GM18499 (cell line): ENCODE results near the gene HSDL1.
"Not testable (repeated sequence)": the region's sequence is repeated elsewhere in the genome, so short reads cannot be mapped to it uniquely, and the experiment has no call there.

Experiments
- ATAC-seq: cut with Tn5 transposase; IDR thresholded peaks from one replicate; pipeline ENCODE4 v1.9.1; 2021; ENCODE audit warnings: moderate number of reproducible peaks; ENCODE audit not compliant: insufficient read depth, unreplicated experiment

The HSDL1 gene

DNA sequence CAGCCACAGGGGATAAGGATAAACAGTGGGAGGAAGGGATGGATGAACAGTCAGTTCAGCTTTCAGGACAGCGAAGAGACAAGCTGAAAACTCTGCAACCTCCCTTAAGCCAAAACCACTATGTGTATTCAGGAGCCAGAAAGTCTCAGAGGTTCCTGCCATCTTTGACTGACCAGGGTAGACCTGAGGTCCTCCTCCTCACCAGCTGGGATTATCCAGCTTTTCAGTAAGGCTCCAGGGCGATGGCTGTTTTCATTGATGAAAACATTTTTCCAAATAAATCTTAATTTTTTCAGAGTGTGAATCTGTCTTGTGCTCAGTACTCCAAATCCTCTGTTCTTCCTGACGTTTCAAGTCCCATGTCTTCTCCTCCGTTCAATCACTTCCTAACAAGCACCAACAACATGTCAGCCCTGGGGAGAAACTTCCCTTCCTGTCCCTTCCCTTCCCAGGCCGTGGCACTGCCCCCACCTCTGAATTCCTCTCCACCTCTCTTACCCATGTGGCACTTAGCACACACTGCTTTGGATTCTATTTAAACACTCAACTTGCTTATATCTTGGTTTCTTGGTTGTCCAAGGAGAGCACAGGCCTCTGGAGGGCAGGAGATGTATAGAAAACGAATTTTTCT is 5.2 kb downstream of the HSDL1 start:
- ATAC-seq: no peak

DNA sequence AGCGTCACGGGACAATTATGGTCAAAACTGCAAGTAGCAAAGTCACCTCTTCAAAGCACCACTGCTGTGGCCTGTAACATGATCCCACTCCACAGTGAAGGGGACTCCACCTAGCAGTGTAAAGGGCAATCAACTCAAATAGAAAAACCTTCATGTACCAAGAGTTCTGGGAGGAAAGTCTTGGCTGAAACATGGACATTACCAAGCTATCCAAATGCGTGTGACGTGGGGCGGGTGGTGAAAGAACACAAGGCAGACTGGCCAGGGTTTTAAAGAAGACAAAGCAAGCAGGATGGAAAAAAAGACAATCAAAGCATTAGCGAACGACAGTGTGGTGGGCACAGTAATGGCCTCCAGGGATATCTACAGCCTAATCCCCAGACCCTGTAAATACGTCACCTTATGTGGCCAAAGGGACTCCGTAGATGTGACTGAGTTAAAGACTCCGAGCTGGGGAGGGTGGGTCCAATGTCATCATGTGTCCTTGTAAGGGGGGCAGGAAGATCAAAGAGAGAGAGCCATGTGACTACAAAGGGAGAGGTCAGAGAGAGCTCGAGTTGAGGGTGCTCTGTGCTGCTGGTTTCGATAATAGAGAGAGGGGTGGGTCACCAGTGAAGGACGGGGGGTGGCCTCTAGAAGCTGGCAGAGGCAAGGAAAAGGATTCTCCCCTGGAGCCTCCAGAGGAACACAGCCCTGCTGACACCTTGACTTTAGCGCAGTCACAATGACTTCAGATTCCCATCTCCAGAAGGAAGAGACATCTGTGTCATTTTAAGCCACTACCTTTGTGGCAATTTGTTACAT is 6.0 kb downstream of the HSDL1 start:
- no peak for ATAC-seq

DNA sequence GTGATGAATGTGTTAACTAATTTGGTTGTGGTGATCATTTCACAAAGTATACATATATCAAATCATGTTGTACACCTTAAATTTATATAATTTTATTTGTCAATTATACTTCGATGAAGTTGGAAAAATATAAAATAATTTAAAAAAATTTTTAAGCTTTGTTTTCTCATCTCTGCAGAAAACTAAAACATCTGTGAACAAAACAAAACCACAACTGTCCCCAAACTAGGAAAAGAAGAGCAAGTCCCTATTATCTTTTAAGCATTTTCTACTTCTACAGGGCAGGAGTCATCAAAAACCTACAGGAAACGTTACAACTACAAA is 6.5 kb downstream of the HSDL1 start:
- ATAC-seq: no peak

DNA sequence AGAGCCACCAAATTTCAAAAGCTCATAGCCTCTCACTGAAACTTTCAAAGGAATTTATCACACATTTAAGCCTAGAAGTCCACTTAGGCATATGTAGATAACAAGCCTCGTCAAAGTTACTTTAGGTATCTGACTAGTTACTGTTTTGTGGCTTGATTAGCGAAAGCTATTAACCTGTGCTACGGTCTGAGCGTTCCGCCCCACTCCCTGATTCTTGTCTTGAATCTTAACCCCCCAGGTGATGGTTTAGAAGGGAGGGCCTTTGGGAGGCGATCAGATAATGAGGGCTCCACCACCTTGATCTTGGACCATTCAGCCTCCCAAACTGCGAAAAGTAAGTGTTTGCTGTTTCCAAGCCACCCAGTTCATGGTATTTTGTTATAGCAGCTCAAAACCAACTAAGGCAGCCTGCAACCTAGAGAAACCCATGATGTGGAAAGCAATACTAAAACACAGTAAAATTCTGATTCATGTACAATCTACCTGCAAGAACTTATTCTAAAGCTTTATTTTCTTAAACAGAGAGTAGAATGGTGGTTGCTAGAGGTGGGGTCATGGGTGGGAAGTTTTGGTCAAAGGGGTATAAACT is 7.1 kb downstream of the HSDL1 start:
- ATAC-seq: no peak

DNA sequence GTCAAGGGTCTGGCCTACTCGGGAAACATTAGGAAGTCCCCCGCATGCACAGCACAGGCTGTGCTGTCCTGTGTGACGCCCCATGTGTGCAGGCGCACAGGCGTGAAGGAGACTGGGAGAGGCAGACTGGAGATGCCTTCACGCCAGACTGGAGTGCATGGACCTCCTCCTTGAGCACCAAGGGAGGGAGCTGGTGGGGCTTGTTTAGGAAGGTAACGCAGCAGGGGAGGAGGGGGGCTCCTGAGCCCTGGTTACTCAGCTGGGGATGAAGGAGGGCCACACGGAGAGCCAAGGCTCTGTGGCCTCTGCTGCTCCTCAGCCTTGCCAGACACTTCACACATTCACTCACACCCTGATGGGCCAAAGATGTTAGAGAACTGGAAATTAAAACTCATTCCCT is 7.7 kb downstream of the HSDL1 start:
- no peak for ATAC-seq

DNA sequence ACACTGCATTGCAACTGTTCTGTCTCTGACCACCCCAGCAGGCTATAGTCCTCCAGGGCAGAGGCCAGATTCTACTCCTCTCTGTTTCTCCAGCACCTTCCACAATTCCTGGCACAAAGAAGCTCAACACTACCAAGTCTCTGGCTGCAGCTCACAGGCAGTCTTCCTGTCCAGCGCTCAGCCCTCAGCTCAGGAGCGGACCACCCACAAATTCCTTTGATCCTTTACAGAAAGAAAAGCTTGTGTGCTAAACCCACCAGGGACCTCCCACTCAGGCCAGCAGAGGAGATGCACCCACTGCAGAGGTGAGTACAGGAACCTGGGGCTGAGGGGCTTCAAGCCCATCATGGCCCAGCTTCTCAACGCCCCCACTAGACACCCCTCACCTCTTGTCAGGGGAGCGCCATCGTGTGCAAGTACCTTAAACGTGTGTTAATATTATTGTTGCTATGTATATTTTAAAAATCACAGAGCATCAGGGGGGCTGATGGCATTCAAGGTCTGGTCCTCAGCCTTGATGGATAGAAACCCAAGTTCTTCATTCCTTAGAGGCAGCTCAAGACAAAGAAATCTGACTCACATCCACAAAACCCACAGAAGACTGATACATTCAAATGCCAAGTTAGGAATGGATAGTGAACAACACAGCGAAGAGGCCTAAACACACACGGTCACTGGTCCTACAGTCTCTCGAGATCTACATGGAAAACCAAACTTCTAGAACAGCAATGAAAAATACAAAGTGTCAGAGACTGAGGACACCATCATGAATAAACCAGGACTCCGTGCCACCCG is 8.4 kb downstream of the HSDL1 start:
- no peak for ATAC-seq

DNA sequence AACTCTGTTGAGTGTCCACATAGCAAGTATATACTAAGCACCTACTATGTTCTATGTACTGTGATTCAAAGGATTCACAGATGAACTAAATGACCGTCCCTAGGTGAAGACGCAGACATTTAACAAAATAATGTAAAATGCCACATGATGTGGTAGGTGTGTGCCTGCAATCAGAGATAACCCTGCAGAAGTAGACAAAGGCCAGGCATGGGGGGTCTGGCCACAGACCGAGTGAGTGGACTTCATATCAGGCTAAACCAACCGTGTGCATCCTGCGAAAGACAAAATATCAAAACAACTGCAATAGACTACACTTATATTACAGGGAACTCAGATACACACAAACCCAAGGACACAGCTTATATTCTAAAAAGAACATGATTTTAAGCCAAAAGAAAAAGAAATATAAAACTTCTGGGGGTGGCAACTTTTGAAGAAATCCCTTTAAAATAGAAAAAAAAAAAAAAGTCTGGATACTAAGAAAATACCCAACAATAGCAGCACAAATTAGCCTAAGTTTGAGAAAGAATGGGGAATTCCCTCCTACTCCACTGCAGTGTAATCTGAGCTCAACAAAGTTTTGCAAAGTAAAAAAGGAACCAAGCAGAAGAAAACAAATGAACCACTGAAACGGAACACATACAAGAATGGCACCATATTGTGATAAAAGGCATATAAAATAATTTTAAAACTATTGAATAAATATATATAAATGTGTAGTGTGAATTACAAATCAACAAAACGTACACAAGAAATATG is 12.3 kb downstream of the HSDL1 start:
- ATAC-seq: no peak

DNA sequence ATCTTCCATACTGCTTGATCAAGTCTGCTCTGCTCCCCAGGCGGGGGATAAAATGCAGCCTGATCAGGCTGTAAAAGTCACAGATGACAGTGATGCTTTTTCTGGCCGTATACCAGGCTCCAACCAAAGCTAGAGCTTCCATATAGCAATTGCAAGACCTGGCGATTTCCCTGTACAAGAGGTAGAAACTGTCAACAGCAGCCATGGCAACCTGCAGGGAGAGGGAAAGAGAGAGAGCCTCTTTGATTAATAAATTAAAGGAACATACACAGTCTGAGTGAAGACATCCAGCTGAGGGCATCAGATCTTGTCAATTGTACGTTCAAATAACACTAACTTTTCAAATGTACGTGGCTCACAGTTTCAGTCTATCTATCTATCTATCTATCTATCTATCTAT is 13.9 kb downstream of the HSDL1 start:
- no peak for ATAC-seq

DNA sequence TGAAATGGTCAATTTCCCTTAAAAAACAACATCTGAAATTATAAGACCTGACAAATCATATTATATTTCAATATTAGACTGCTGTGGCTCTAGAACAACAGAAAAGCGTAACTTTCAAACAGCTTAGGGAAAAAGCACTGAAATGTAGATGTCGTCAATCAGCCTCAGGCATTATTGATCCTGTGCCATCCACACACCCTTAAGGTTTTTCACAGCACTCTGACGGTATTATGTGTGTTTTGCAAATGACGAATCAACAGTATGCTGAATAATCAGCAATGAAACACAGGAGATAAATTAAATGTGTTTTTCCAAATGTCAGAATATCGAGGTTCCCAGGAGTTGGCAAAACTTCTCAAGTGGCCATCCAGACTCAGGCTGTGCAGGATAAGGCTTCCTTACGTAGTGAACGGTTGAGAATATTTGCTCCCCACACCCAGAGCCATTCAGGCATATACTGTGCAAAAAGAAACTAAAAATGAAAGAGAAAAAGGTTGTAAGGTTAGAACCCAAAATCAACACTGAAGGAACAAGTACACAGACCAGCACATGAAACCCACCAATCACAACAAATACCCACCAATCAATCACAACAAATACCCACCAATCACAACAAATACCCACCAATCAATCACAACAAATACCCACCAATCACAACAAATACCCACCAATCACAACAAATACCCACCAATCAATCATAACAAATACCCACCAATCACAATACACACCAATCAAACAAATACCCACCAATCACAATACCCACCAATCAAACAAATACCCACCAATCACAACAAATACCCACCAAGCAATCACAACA is 20.5 kb downstream of the HSDL1 start:
- no peak for ATAC-seq

DNA sequence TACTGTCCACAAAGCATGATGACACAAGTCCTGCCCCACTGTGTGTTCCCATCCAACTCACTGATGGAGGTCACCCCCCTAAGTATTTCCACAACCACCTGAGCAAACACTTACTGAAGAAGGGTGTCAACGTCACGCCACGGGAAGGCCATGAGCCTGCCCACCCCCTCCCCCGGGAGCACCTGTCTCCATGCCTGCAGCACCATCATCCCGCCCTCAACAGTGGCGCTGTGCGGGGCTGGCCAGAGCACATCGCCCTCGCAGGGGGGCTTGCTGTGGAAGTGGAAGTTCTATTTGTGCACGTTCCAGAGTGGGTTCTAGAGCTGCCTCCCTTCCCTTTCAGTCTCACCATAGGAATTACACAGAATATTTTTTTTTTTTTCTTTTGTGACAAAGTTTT is 24.0 kb downstream of the HSDL1 start:
- no peak for ATAC-seq

DNA sequence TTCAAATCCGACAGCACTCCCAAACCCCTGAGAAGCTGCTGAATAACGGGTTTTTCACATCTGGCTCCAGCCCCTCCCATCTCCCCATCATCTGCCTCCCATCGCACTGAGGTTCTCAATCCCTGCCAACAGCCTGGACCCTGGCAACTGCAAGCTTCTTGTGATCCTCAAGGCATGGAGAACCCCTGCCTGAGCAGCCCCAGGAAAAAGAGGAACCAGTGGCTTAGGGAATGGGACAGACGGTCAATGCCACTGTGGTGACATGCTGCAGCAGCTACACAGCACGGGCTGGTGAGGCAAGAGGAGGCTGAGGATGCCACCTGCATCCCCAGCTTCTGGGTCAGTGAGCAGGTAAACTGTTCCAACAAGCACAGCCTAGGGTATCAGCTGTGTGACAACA is 25.0 kb downstream of the HSDL1 start:
- ATAC-seq: no peak

DNA sequence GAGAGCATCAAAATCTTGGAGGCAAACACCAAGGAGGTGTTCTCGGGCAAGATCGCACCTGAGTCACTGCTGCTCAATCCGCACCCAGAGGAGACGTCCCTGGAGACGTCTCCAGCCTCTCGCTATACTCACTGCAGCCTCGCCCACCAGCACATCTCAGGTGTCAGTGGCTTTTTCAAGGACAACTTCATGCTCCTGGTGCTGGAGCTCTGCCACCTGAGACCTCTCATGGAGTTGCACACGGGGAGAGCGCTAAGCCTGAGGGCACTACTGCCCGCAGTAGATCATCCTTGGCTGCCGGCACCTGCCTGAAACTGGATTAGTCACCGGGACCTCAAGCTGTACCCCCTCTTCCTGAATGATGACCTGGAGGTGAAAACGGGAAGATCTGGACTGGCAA is 25.6 kb downstream of the HSDL1 start:
- ATAC-seq: no peak

DNA sequence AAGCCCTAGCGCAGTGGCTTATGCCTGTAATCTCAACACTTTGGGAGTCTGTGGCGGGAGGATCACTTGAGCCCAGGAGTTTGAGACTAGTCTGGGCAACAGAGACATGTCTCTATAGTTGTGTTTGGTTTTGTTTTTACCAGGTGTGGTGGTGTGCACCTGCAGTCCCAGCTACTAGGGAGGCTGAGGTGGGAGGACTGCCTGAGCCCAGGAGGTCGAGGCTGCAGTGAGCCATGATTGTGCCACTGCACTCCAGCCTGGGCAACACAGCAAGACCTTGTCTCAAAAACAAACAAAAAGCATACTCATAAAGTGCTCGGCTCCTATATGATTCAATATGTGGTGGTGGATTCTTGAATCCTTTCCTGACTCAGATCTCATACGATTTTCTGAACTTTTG is 26.7 kb downstream of the HSDL1 start:
- ATAC-seq: not testable (repeated sequence)

DNA sequence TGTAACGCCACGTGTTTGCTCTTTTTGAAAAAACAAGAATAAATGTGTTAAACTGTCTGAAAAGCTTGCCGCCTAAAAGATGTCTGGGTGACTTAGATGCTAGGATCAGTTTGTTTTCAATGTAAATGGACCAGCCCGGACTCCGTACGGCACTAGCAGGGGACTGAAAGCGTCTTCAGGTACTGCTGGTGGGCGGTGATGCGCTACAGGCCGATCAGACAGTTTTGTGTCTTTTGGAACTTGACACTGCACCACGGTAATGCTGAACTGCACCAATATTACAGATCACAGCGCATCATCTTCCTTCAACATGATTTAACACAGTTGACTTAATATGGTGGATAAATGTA is 27.5 kb downstream of the HSDL1 start:
- no peak for ATAC-seq

DNA sequence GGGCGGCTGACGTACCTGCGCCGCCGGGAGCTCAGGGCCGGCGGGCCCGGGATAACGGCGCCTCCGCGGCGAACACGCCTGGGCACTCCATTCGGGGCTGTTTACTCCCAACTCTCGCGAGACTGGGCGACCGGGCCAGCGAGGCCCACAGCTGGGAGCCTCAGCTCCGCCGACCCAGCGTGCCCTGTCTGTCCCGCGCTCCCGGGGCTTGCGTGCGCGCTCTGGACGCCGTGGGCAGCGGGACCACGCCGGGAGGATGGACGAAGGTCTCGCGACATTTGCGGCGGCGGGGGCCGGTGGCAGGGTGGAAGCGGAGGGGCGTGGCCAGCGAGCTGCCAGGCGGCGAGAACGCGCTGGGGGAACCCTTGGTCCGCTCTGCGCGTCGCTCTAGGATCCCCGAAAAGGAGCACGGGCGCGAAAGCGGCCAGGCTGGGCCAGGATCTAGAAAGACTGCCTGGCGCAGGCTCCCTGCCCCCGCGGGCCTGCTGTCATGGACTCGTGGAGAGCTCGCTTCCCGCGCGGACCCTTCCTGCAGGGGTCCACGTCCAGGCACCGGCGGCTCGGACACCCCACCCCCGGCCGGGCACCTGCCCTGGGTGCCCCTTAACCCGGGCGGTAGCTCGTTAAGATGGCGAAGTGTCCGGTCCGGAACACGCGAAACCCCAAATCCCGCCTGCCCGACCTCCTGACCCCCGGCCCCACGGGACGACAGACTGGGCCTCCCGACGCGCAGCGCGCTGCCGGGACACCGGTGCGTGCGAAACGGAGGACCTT is 28.1 kb downstream of the HSDL1 start, which contains the start of gene MBTPS1:
Gene MBTPS1 (minus strand): TSS at position 223 of the 774 bp plus-strand sequence. CDS start 15,159 bp downstream, outside the sequence.
- peak; percentile 76 for ATAC-seq

DNA sequence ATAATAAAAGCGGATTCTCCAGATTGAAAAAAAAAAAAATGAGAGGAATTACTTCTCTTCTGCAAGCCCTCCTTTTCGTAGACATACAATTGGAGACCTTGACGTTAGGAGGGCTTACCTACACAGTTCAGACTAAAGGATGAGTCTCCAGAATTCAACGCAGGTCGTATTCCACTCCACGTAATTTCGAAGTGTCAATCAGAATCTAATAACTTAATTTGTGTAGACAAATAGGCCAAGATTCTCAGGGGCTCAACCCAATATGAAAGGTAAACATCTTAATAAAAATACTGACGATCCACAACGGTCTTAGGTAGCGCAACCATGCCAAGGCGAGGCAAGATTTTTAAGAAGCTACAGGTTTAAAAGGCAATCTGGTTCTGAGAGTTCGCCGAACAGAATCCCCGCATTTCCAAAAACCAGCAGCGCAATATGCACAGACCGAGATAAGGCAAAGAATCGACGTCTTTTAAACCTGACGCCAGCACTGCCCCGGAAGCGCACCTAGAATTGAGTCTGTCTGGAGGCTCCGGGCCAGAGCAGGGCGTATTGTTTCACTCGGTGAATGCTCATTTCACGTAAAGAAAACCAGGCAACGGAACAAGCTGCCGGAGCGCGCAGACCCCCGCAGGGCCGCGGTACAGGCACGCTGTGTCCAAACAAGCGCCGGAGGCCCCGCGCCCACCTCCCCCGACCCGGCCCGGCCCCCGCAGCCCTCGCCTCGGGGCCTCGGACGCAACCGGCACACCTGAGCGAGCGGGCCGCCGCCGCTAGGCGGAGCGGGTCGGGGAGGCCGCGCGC is 28.9 kb downstream of the HSDL1 start:
- ATAC-seq: peak; percentile 22

DNA sequence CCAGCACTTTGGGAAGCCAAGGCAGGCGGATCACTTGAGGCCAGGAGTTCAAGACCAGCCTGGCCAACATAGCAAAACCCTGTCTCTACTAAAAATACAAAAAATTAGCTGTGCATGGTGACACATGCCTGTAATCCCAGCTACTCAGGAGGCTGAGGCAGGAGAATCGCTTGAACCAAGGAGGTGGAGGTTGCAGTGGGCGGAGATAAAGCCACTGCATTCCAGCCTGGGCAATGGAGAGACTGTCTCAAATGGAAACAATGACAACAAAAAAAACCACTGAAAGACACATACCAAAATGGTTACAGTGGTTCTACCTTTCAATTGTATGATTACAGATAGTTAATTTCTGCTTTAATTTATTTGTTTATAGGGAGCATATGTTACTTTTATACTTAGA is 33.0 kb downstream of the HSDL1 start:
- ATAC-seq: not testable (repeated sequence)

DNA sequence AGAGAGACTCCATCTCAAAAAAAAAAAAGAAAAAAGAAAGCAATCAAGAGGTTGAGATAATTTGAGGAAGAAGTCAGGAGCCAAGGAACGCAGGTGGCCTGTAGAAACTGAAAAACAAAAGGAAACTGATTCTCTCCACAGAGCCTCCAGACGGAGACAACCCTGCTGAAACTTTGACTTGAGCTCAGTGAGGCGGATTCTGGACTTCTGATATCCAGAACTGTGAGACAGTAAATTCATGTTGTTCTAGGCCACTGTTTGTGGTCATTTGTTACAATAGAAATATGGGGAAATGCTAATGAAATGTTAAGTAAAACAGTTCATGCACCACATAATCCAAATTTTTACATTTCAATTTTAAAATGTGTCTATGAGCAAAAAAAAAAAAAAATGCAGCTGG is 33.5 kb downstream of the HSDL1 start:
- ATAC-seq: no peak
